MM.1S (cell line): Measurements from ENCODE around the gene TJP2.

Experiments
- EZH2phosphoT487 ChIP-seq: fragments of 300-600 bp; sonication (generic); IDR thresholded peaks from 2 replicates; pipeline ENCODE4 v1.6.1; 2018; ENCODE audit warnings: antibody characterized with exemption, low read length
- TF ChIP-seq, protein P1 (sequence below): fragments of 300-600 bp; sonication (generic); IDR thresholded peaks from 2 replicates; pipeline ENCODE4 v1.5.1; 2016; ENCODE audit warnings: antibody characterized with exemption, low read length, mixed read lengths

GRCh38 chr9:69171049-69171448 is 3.0 kb upstream of the TJP2 start:
- TF ChIP-seq, protein P1, sequence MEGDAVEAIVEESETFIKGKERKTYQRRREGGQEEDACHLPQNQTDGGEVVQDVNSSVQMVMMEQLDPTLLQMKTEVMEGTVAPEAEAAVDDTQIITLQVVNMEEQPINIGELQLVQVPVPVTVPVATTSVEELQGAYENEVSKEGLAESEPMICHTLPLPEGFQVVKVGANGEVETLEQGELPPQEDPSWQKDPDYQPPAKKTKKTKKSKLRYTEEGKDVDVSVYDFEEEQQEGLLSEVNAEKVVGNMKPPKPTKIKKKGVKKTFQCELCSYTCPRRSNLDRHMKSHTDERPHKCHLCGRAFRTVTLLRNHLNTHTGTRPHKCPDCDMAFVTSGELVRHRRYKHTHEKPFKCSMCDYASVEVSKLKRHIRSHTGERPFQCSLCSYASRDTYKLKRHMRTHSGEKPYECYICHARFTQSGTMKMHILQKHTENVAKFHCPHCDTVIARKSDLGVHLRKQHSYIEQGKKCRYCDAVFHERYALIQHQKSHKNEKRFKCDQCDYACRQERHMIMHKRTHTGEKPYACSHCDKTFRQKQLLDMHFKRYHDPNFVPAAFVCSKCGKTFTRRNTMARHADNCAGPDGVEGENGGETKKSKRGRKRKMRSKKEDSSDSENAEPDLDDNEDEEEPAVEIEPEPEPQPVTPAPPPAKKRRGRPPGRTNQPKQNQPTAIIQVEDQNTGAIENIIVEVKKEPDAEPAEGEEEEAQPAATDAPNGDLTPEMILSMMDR, result no peak
- no peak for TF ChIP-seq EZH2phosphoT487
